Gastrocnemius medialis (tissue), 4 donors: Measurements from ENCODE around the gene GPR148. TPM values are rescaled to one million over a fixed set of nuclear protein-coding genes. Genes with fewer than 3 reads are reported as not detected.
"Not testable (repeated sequence)": the region's sequence is repeated elsewhere in the genome, so short reads cannot be mapped to it uniquely, and the experiment has no call there.

Source experiments
- ATAC-seq, 2 donors: fragments of 150-250 bp; one replicate each; pipeline ENCODE4 v1.9.1; 2016
- DNase-seq, 2 donors: peaks; one replicate each; pipeline ENCODE4 v3.0.0-alpha.2; 2019
- H3K27ac ChIP-seq, 4 donors: fragments of 200-600 bp; sonication (generic); 1 replicate in 1 of 4; 2 replicates in 3 of 4; pipeline ENCODE4 v1.5.1; 2016 to 2018; ENCODE audit warnings: mild to moderate bottlenecking in 2 of 4, moderate library complexity in 1 of 4
- H3K27me3 ChIP-seq, 3 donors: fragments of 200-600 bp; sonication (generic) in 2 of 3; 1 replicate in 1 of 3; 2 replicates in 2 of 3; pipeline versions ENCODE4 v1.5.1 to v1.6.0; 2016 to 2019; ENCODE audit warnings: mild to moderate bottlenecking in 1 of 3, moderate library complexity in 1 of 3
- H3K36me3 ChIP-seq, 2 donors: fragments of 200-600 bp; sonication (generic) in 1 of 2; one replicate each; pipeline ENCODE4 v1.5.1; 2017 to 2018
- H3K4me1 ChIP-seq, 2 donors: fragments of 200-600 bp; sonication (generic) in 1 of 2; one replicate each; pipeline ENCODE4 v1.5.1; 2016 to 2017; ENCODE audit warnings: mild to moderate bottlenecking in 2 of 2
- H3K4me3 ChIP-seq, 4 donors: fragments of 200-600 bp; sonication (generic) in 3 of 4; 1 replicate in 1 of 4; 2 replicates in 3 of 4; pipeline ENCODE4 v1.5.1; 2016 to 2019; ENCODE audit warnings: mild to moderate bottlenecking in 2 of 4
- H3K9me3 ChIP-seq, 3 donors: fragments of 200-600 bp; sonication (generic) in 2 of 3; 1 replicate in 1 of 3; 2 replicates in 2 of 3; pipeline ENCODE4 v1.5.1; 2016 to 2019
- POLR2A ChIP-seq, 2 donors: fragments of 450-650 bp; IDR thresholded peaks; one replicate each; pipeline ENCODE4 v1.6.1; 2017; ENCODE audit warnings: antibody characterized with exemption in 2 of 2, mild to moderate bottlenecking in 2 of 2, moderate library complexity in 2 of 2
- in situ Hi-C, 4 donors: fragments of 200-750 bp; cut with MboI; loops; one replicate each; pipeline versions ENCODE4 v1.15.0 to v1.8.0; 2017; ENCODE audit warnings: low sequenced_read_pairs in 4 of 4
- intact Hi-C: fragments of 100-400 bp; cut with DNase I; formaldehyde crosslinking; loops from one replicate; pipeline ENCODE4 v1.15.1; 2023; ENCODE audit warnings: low total_unique reads
- total RNA-seq, 4 donors: library from RNA; depleted of rRNA; stranded (reverse); fragments of >200 nt; gene quantifications; one replicate each; pipeline versions ENCODE4 v1.1.0 to v1.2.3, GENCODE V29; 2016
- TF ChIP-seq, protein P1 (sequence below), 5 experiments: fragments of 450-650 bp in 3 of 5; fragments of 200-600 bp in 2 of 5; sonication (generic) in 2 of 5; IDR thresholded peaks in 4 of 5; conservative IDR thresholded peaks in 1 of 5; 1 replicate in 4 of 5; 2 replicates in 1 of 5; pipeline ENCODE4 v1.5.1; 2016 to 2019; ENCODE audit warnings: antibody characterized with exemption in 5 of 5, mild to moderate bottlenecking in 3 of 5, moderate library complexity in 3 of 5

GPR148 gene, protein sequence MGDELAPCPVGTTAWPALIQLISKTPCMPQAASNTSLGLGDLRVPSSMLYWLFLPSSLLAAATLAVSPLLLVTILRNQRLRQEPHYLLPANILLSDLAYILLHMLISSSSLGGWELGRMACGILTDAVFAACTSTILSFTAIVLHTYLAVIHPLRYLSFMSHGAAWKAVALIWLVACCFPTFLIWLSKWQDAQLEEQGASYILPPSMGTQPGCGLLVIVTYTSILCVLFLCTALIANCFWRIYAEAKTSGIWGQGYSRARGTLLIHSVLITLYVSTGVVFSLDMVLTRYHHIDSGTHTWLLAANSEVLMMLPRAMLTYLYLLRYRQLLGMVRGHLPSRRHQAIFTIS
- total RNA-seq: not detected

DNA sequence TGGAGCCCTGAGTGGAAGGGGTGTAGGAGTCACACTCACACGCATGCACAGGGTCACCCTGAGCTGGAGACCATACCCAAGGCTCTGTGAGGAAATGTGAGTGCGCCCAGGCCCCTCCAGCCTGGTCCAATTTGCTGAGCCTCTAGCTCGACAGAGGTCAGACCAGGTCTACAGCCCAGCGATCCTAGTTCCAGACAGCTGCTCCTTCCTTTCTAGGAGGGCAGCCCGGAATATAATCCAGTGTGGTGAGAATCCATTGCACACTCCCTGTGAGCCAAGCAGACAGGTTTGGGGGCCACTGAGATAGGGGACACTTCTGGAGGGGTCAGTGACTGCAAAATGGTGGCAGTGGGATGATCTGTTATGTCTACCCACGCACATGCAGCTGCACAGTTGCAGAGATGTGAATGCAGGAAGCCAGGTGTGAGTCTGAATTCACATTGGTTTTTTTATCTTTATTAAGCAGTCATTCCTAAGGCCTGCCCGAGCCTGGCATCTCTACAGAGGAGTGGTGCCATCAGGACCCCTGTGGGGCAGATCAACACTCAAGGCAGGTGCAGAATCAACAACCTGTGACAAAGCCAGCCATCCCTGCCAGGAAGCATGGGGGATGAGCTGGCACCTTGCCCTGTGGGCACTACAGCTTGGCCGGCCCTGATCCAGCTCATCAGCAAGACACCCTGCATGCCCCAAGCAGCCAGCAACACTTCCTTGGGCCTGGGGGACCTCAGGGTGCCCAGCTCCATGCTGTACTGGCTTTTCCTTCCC is at the start of gene GPR148:
GPR148 (plus strand) TSS at position 522 of the 768 bp plus-strand sequence; CDS start at position 604, 82 bp downstream.
- H3K4me3 ChIP-seq: peak within 1 kb of the TSS; percentile 43 to 59 (median 52)
- peaks cover 5 to 11% of the 10 kb centered on the region in 2 donors for H3K4me1 ChIP-seq
- H3K9me3 ChIP-seq: no peaks in the 10 kb centered on the region
- no peak for ATAC-seq
- in situ Hi-C loops: no loop called here
- TF ChIP-seq, protein P1, sequence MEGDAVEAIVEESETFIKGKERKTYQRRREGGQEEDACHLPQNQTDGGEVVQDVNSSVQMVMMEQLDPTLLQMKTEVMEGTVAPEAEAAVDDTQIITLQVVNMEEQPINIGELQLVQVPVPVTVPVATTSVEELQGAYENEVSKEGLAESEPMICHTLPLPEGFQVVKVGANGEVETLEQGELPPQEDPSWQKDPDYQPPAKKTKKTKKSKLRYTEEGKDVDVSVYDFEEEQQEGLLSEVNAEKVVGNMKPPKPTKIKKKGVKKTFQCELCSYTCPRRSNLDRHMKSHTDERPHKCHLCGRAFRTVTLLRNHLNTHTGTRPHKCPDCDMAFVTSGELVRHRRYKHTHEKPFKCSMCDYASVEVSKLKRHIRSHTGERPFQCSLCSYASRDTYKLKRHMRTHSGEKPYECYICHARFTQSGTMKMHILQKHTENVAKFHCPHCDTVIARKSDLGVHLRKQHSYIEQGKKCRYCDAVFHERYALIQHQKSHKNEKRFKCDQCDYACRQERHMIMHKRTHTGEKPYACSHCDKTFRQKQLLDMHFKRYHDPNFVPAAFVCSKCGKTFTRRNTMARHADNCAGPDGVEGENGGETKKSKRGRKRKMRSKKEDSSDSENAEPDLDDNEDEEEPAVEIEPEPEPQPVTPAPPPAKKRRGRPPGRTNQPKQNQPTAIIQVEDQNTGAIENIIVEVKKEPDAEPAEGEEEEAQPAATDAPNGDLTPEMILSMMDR (IDR thresholded peaks at IDR 0.05 in 4 of 5, conservative IDR thresholded peaks at IDR 0.05 in 1 of 5): no peak
- no peak for TF ChIP-seq POLR2A (IDR thresholded peaks at IDR 0.05)
- DNase-seq: no peak
- H3K27ac ChIP-seq: peak within 1 kb of the TSS in 2 of 4 donors; percentile 34 to 55
- H3K27me3 ChIP-seq: peaks cover 9 to 18% (median 16%) of the 10 kb centered on the region in 3 donors
- intact Hi-C loops: no loop called here
- no peaks in the 10 kb centered on the region for H3K36me3 ChIP-seq

DNA sequence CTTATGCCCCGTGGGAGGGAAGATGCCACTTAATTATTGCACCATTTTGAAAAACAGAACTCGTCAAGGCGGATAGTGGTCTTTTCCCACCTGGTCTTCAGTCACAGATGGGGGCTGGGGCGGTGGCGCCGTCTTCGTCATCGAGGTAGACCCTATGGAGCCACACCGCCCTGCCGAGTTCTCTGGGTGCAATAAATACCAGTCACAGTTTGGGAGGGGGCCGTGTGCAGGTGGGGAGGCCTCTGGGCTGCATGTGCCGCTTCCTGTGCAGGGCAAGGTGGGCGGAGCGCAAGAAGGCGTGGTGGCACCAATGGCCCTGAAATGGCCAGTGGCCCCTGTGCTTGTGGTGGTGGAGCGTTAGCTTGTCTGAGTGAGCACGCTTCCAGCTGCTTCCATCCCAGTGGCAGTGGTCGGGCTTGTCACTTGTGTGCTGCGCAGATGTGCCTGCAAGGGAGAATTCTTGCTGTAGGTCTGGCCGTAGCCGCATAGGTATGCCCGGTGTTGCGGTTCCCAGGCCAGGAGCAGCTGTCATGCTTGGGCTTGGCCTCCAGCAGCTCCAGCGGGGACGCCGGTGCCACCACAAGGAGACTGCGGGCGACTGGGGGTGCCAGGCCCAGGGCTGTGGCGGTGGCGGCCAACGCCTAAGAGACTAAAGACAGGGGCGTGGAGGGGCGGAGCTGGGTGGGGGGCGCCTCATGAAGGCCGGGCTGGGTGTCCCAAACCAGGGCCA is 36.7 kb upstream of the GPR148 start:
- intact Hi-C loops, H3K27me3 ChIP-seq, H3K36me3 ChIP-seq, H3K4me1 ChIP-seq, H3K4me3 ChIP-seq, in situ Hi-C loops, ATAC-seq, H3K9me3 ChIP-seq, H3K27ac ChIP-seq, DNase-seq: not testable (repeated sequence)

DNA sequence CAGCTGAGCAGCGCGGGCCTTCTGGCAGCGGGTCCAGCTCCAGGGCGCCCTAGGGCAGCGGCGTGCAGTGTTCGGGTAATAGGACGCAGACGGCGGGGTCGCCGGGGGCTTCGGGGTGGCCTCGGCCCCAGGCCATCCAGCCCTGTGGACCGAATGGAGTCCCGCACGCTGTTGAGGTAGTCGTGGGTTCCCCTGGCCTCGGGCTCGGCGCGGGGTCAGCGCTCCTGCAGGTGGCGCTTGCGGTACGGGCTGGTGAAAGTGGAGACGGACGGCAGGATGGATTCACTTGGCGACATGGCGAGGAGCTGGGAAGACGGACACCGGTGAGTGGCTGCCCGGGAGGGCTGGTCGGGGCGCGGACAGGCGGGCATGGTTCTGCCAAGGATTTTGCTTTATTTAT is 35.4 kb upstream of the GPR148 start:
- H3K27me3 ChIP-seq, DNase-seq, H3K4me3 ChIP-seq, ATAC-seq, H3K27ac ChIP-seq, in situ Hi-C loops, H3K9me3 ChIP-seq, intact Hi-C loops, H3K4me1 ChIP-seq, H3K36me3 ChIP-seq: not testable (repeated sequence)

DNA sequence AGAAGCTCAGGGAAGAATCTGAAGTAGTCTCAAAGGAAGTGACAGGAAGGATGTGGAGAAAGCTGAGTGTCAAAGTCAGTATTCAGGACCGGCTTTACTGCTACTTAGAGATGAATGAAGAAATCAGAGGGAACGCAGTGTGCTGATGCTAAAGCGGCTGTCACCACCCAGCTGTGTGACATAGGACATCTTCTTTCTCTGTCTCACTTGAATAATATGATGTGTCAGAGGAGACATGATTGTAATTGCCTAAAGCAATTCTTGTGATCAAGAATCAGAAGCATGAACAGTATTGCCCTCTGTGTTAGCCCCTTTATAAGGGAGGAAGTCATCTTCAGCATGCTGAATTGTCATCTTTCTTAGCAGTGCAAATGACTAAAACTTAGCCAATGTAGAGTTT is 25.6 kb upstream of the GPR148 start:
- intact Hi-C loops, ATAC-seq: not testable (repeated sequence)

DNA sequence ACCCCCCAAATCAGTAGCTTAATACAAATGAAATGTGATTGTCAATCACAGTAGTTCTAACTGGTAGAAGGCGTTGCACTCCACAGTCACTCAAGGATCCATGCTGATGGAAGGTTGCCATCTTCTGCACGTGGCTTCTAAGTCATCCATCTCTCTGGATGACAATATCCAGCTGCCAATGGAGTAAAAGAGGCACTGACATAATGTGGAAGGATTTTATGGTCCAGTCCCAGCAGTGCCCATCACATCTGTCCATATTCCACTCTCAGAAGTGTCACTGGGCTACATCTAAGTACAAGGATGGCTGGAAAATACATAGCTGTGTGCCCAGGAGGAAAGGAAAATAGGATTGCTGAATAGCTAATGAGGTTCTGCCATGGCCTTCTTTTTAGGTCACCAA is 14.1 kb upstream of the GPR148 start:
- H3K27ac ChIP-seq, H3K27me3 ChIP-seq, H3K36me3 ChIP-seq, in situ Hi-C loops, intact Hi-C loops, H3K4me1 ChIP-seq, DNase-seq, H3K9me3 ChIP-seq, ATAC-seq, H3K4me3 ChIP-seq: not testable (repeated sequence)

More for the DNA sequence above, 25.6 kb upstream of the GPR148 start:
- H3K9me3 ChIP-seq, H3K4me1 ChIP-seq, DNase-seq, H3K27me3 ChIP-seq, in situ Hi-C loops, H3K27ac ChIP-seq, H3K4me3 ChIP-seq, H3K36me3 ChIP-seq: not testable (repeated sequence)

DNA sequence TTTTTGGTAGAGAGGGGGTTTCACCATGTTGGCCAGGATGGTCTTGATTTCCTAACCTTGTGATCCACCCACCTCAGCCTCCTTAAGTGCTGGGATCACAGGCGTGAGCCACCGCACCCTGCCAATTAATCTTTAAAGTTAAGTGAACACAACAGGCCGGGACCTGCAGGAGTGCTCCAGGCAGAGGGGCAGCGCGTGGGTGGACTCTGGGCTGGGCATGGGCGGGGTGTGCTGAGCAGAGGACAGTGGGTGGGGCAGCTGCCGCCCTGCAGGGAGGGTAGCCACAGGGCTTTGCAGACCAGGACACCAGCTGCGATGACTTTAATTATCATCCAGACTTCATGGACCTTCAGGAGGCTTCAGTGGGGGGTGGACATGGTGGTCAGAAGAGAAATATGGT is 8.8 kb upstream of the GPR148 start:
- no peak for ATAC-seq
- intact Hi-C loops: no loop called here
- Histone ChIP-seq H3K4me3 (no peak overlapping the region), H3K27me3 (no peaks in the 10 kb centered on the region), H3K4me1 (no peaks in the 10 kb centered on the region), H3K9me3 (no peaks in the 10 kb centered on the region), H3K36me3 (no peaks in the 10 kb centered on the region), H3K27ac (no peak overlapping the region)
- no peak for DNase-seq
- in situ Hi-C loops: no loop called here
- no peak for TF ChIP-seq POLR2A (IDR thresholded peaks at IDR 0.05)
- TF ChIP-seq, protein P1 (IDR thresholded peaks at IDR 0.05 in 4 of 5, conservative IDR thresholded peaks at IDR 0.05 in 1 of 5): no peak
